HG03039 (cell line): ENCODE data around the gene CFAP210.
A peak's percentile ranks its signal among the peaks of the same experiment; 100 is the strongest.

Experiments used
- ATAC-seq: cut with Tn5 transposase; IDR thresholded peaks from one replicate; pipeline ENCODE4 v1.9.1; 2021; ENCODE audit warnings: mild to moderate bottlenecking, moderate library complexity; ENCODE audit not compliant: unreplicated experiment

Gene CFAP210

GRCh38 chr2:169694113-169694893 lies at the start of gene CFAP210, which contains the start of gene PHOSPHO2:
Gene CFAP210, minus strand, starts transcription at chr2:169694405. Its CDS starts 78 bp downstream, at chr2:169694327.
Gene PHOSPHO2, plus strand, starts transcription at chr2:169694469. Its CDS starts 6,503 bp downstream, at chr2:169700972.
- ATAC-seq, result peak; percentile 99

GRCh38 chr2:169743549-169743948 lies 49.3 kb upstream of the CFAP210 start:
- ATAC-seq, result no peak

DNA sequence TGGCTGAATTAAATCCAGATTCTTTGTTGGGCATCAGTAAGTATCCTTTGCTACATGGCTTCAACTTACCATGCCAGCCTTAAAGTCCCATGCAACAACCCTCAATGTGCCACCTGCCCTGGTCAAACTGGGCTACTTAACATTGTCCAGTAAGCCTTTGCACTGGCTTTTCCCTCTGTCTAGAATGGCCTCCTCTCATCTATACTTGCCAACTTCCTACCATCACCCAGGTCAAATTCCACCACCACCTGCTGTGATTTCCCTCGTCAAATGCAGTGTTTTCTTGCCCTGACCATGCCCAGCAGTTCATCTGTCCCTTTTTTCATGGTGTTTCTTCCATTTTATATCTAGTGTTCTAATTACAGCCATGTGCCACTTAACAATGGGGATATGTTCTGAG lies 45.1 kb upstream of the CFAP210 start:
- ATAC-seq, result no peak

DNA sequence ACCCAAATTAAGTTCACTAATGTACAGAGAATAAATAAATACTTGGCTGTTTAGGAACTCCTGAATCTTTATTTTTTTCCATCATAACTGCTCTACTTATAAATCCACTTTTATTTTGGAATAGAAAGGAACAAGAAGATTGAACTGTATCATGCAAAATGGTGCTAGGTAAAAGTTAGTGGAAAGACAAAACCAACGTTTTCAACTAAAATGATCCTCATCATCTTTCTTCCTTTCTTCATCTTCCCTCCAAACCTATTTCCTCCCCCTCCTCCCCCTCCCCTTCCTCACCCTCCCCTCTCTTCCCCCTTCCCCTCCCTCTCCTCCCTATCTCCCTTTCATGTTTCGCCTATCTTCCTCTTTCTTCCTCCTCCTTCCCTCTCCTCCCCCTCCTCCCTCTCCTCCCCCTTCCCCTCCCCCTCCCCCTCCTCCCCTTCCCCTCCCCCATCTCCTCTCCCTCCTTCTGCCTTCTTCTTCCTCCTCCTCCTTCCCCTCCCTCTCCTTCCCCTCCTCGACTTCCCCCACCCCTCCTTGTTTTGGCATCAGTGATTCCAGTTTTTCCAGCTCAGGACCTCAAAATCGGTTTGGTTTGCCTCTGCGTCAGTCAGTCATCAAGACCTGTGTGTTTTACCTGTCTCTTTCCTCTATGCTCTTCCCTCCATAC lies 44.5 kb upstream of the CFAP210 start:
- ATAC-seq, result no peak

DNA sequence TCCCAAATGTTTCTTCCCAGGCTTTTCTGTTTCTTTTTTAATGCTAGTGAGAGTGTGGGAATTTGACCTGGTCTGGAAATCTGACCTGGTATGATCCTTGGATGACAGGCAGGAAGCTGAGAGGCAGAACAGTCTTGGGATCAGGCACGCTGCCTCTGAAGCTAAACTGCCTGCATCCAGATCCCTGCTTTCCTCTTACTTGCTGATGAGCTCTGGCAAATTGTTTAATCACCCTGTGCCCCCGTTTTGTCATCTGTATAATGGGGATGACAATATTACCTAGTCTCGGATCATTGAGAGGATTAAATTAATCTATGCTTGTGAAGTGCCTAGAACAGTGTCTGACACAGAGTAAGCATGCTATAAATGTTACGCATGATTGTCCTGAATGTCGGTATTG lies 42.7 kb upstream of the CFAP210 start:
- ATAC-seq, result no peak

DNA sequence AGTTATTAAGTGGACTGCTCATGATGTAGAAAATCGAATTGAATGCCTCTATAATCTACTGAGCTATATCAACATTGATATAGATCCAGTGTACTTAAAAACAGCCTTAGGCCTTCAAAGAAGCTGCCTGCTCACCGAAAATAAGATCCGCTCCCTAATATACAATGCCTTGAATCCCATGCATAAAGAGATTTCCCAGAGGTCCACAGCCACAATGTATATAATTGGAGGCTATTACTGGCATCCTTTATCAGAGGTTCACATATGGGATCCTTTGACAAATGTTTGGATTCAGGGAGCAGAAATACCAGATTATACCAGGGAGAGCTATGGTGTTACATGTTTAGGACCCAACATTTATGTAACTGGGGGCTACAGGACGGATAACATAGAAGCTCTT lies 41.4 kb upstream of the CFAP210 start:
- no peak for ATAC-seq

GRCh38 chr2:169734169-169734847 lies 40.1 kb upstream of the CFAP210 start:
- ATAC-seq, result peak; percentile 30

- no peak for ATAC-seq
These were observed 38.6 kb upstream of the CFAP210 start for GRCh38 chr2:169732583-169733358.

DNA sequence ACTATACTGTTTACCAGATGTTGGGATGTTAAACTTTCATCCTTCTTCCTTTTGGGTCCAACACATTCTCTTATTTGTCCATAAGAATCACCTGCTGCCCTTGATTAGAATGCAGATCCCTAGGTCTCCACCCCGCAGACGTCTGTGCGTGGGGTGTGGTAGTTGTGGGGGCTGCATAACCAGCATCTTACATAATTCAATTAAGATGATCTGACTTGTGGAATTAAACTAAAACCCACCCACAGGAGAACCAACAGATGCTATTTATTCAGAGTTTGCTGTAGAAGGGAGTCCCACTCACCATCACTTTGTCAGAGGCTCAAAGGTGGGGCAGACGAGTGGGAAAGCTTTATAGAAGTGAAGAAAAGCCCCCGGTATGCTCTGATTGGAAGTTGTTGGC lies 37.9 kb upstream of the CFAP210 start:
- ATAC-seq, result no peak

DNA sequence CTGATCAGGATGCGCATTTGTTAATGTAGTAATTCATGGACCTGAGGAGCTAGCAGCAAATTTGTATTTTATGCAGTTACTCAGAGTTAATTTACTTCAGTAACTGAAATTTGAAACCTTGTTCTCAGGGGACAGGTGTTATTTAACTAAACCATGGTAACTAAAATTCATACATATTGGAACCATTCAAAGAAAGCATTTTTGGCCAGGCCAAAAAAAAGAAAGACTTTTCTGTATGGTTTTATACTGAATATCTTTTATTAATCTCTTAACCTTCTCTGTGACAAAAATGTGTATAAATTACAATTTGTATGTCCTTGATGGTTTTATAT lies 35.0 kb upstream of the CFAP210 start:
- ATAC-seq, result no peak

GRCh38 chr2:169727065-169727464 lies 32.9 kb upstream of the CFAP210 start:
- no peak for ATAC-seq

- no peak for ATAC-seq
These were observed 26.8 kb upstream of the CFAP210 start for GRCh38 chr2:169721016-169721415.

DNA sequence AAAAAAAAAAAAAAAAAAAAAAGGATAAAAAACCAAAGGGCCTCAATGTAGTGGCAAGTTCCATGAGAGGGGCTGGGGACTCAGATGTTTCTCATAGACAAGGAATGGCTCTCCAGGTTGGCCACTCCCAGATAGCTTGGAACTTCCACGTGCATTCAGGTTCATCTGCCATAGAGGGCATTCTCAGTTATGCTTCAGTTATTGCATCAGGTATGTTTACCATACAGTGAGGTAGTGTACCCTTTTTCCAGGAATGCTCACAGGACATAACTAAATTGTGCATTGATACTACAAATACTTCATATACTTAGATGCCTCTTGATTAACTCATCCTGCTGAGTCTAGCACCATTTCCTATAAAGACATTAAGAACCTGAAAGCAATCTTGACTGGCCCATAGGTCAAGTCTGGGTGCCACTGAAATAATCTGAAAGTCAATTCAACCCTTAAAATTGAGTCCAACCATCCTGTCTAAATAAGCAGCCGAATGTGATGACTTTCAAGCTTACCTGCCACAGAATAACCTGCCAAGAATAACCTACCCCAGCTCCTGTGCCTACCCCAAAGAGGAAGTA lies 24.8 kb upstream of the CFAP210 start:
- no peak for ATAC-seq

GRCh38 chr2:169717691-169718063 lies 23.5 kb upstream of the CFAP210 start:
- ATAC-seq, result no peak

DNA sequence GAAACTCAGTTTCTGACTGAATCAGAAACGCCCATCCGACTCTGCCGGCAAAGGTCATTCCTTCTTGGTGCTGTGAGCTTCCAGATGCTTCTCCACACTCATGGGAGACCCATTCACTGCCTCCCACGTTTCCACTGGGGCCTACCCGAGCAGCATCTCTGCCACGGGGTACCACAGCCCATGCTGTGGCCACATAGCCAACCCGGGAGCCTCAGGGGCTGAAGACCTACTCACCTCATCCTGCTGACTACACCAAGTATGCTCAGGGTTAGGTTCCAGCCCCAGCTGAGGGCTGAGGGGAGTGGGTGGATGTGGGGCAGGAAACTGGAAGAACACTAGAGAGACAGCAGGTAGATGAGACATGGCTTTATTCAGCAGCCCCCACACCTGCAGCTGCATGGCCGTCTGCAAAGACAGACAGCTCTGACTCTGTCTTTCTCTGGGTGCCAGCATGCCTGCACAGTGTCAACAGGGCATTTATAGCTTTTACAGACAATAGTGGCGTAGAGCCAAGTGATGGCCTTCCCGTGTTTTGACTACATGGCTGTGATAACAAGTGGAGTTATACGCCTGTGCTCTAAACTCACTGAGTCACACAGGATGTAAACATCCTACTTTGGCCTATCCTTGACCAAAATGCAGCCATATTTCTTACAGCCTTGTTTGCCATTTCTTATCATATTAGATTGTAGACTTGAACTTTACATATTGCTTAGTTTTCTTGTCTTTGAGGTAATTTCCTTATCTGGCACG lies 22.9 kb upstream of the CFAP210 start:
- no peak for ATAC-seq

- ATAC-seq, result no peak
These were observed 22.2 kb upstream of the CFAP210 start for GRCh38 chr2:169716238-169716886.

DNA sequence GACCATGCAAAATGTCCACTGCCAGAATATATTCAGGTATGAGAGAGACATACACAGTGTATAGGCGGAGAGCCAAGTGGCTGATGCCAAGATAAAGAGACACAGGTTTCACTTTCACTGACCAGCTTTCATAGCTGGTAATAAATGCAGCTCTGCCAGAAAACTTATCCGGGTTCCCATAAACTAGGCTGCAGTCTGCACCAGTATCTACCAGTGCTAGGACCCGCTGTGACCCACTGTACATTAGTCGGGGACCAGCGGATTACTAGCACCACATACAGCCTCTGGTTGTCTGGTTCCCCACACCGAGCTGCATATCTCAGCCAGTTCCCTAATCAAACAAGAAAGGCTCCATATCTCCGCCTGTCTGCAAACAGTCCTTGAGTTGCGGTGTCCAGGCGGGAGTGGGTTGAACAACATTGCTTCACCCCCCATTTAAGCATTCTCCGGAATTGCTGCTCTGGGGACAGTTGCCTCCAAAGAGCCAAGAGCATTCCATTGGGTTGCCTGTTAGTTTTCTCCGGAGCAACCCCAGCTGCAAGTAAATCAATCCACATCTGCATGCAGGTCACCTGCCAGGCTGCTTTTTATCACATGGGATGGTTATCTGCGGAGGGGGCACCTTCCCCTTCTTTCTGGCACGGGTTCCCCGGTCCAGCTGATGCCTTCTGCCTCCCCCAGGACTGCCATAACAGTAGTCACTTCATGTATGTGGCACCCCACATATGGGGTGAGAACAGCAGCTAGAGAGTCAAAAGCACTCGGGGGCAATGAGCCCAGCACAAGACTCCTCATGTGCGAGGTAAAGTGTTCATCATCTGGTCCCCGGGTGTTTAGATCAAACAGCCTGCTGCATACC lies 21.4 kb upstream of the CFAP210 start:
- no peak for ATAC-seq

DNA sequence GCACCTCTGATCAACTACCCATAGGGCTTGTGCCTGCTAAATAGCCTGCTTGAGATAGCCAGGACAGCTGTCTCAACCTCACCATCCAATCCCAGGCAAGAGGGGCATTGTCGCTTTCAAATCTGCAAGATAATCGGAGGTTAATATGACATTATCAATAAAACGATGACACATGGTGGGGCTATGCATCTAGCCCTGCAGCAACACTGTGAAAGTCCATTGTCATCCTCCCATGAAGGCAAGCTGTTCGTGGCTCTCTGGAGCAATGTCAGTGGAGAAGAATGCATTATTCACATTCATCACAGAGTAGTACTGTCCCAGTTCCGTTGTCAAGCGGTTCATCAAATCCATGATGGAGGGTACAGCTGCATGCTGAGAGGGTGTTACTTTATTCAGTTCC lies 20.5 kb upstream of the CFAP210 start:
- no peak for ATAC-seq

GRCh38 chr2:169713331-169713730 lies 19.1 kb upstream of the CFAP210 start:
- no peak for ATAC-seq
